ENCODE measurements around the gene TMEM167A. TPM values are rescaled to one million over a fixed set of nuclear protein-coding genes. Genes with fewer than 3 reads are reported as not detected.

TMEM167A gene
- total and polyA plus RNA-seq, 2 of the 4 experiments (the other 2 are of a cell fraction): 34.6 to 45.1 TPM

- H3K56ac ChIP-seq (ENCODE audit: extremely low read depth, insufficient read depth, low read length): no peak overlapping the region
- no peak overlapping the region for H4K91ac ChIP-seq (ENCODE audit: insufficient read depth, low read depth, low read length)
- no peak overlapping the region for H2AK5ac ChIP-seq (ENCODE audit: low read depth, low read length)
- H3K4me3 ChIP-seq (ENCODE audit: insufficient read depth, low read depth, low read length): no peak overlapping the region
- peaks cover 13% of the 10 kb centered on the region for H3K36me3 ChIP-seq (ENCODE audit: control insufficient read depth, insufficient read depth, low read length)
- H3K9ac ChIP-seq (ENCODE audit: low read depth, low read length): no peak overlapping the region
- intact Hi-C loops (cut with micrococcal nuclease): loop anchor here (5.0 kb wide), 2 partner anchors 374 to 414 kb away; partner anchors contain the start of gene VCAN
- H2BK5ac ChIP-seq (ENCODE audit: low read depth, low read length, poor library complexity, severe bottlenecking): no peak overlapping the region
- in situ Hi-C loops (cut with MboI; ENCODE audit: low sequenced_read_pairs): loop anchor here (25.0 kb wide), 1 partner anchor 696 kb away; no protein-coding TSS in a partner anchor
- H2BK120ac ChIP-seq (ENCODE audit: low read depth, low read length): no peak overlapping the region
- no peak overlapping the region for H3K14ac ChIP-seq (replicated peaks; ENCODE audit: low read depth, low read length)
- H2BK20ac ChIP-seq (ENCODE audit: low read depth, low read length): no peak overlapping the region
- no peak overlapping the region for H3K4me2 ChIP-seq (ENCODE audit: low read depth, low read length)
- no peaks in the 10 kb centered on the region for H3K4me1 ChIP-seq (ENCODE audit: control insufficient read depth, insufficient read depth, low read length)
- no peak overlapping the region for H3K4ac ChIP-seq (ENCODE audit: low read depth, low read length)
- no peak overlapping the region for H4K8ac ChIP-seq (ENCODE audit: low read depth in 2 of 2, low read length in 2 of 2)
- no peak overlapping the region for H2BK15ac ChIP-seq (ENCODE audit: low read depth, low read length)
- H4K5ac ChIP-seq (ENCODE audit: low read depth, low read length): no peak overlapping the region
- no peaks in the 10 kb centered on the region for H3K27me3 ChIP-seq (ENCODE audit: control insufficient read depth, insufficient read depth, low read length)
- H3K18ac ChIP-seq (ENCODE audit: low read depth, low read length): no peak overlapping the region
- no peak overlapping the region for H3K27ac ChIP-seq (ENCODE audit: insufficient read depth, low read length)
- no peaks in the 10 kb centered on the region for H3K9me1 ChIP-seq (ENCODE audit: insufficient read depth, low read length)
- no peak overlapping the region for H2AFZ ChIP-seq (replicated peaks; ENCODE audit: low read length, poor library complexity)
- no TSS peak for BruUV-seq (replicated peaks)
- peaks cover 10% of the 10 kb centered on the region; the same call in 1 of the 2 replicates for H4K20me1 ChIP-seq (ENCODE audit: insufficient read depth, low read length)
- no peaks in the 10 kb centered on the region for H3K9me3 ChIP-seq (ENCODE audit: control insufficient read depth, insufficient read depth, low read length)
- H2AK9ac ChIP-seq (replicated peaks; ENCODE audit: low read depth, low read length, poor library complexity): no peak overlapping the region
- ATAC-seq (ENCODE audit: low read depth) (no peak), DNase-seq (no peak)
- POLR2A ChIA-PET (ENCODE audit: unreplicated experiment): no interaction called here
- peaks cover 17 to 22% of the 10 kb centered on the region in 2 experiments for H3K79me1 ChIP-seq (ENCODE audit: low read depth in 1 of 2, low read length in 2 of 2)
- dilution Hi-C loops (cut with HindIII; ENCODE audit: low sequenced_read_pairs, unreplicated experiment): no loop called here
- no peak overlapping the region for H3K23ac ChIP-seq (ENCODE audit: low read depth, low read length)
- TF ChIP-seq RCOR1 (IDR thresholded peaks at IDR 0.05; ENCODE audit: insufficient replicate concordance, low read length) (no peak), FOS (IDR thresholded peaks at IDR 0.05; ENCODE audit: low read depth, low read length) (no peak), USF2 (IDR thresholded peaks at IDR 0.05; ENCODE audit: low read depth, low read length) (no peak), CHD1 (IDR thresholded peaks at IDR 0.05; ENCODE audit: low read depth, low read length) (no peak), CEBPB (IDR thresholded peaks at IDR 0.05; ENCODE audit: low read depth, low read length) (no peak), NFE2L2 (IDR thresholded peaks at IDR 0.05; ENCODE audit: low read depth, low read length) (no peak), POLR2A (IDR thresholded peaks at IDR 0.05; ENCODE audit: low read depth, low read length) (no peak), BHLHE40 (IDR thresholded peaks at IDR 0.05; ENCODE audit: low read depth, low read length) (no peak), MXI1 (IDR thresholded peaks at IDR 0.05; ENCODE audit: borderline replicate concordance, low read depth, low read length) (no peak), CTCF (conservative IDR thresholded peaks at IDR 0.05; ENCODE audit: low read depth, low read length) (no peak), MAFK (IDR thresholded peaks at IDR 0.05; ENCODE audit: low read depth, low read length) (no peak), ELK1 (IDR thresholded peaks at IDR 0.05; ENCODE audit: borderline replicate concordance, low read depth, low read length) (no peak), SMC3 (IDR thresholded peaks at IDR 0.05; ENCODE audit: low read depth, low read length) (no peak), RAD21 (IDR thresholded peaks at IDR 0.05; ENCODE audit: low read length) (no peak)
- CTCF ChIA-PET: no interaction called here
Measured at GRCh38 chr5:83058726-83059125, 18.5 kb downstream of the TMEM167A start.

Data from IMR-90 (cell line).